Epithelial cell of esophagus (primary cell): ENCODE data around the gene TDRD1.

ENCODE experiments used
- DNase-seq: peaks from one replicate; pipeline ENCODE4 v3.0.0; 2010; ENCODE audit warnings: low read depth
- H3K4me3 ChIP-seq: 2 replicates; pipeline ENCODE4 v1.5.1; 2011; ENCODE audit warnings: mild to moderate bottlenecking, low read length, control low read depth
- CTCF ChIP-seq: IDR thresholded peaks from 2 replicates; pipeline ENCODE4 v1.5.1; 2011; ENCODE audit warnings: low read depth, mild to moderate bottlenecking, low read length, control low read depth, inconsistent platforms; ENCODE audit not compliant: insufficient read depth; ENCODE audit errors: missing control alignments

The TDRD1 gene

GRCh38 chr10:114167985-114168384, 11.2 kb upstream of the TDRD1 start:
- H3K4me3 ChIP-seq = no peak overlapping the region
- DNase-seq = no peak
- no peak for TF ChIP-seq CTCF

GRCh38 chr10:114168450-114169009, 10.6 kb upstream of the TDRD1 start:
- no peak for DNase-seq
- TF ChIP-seq CTCF = no peak
- H3K4me3 ChIP-seq = no peak overlapping the region

- no peak for TF ChIP-seq CTCF
- H3K4me3 ChIP-seq = peak overlapping the region; percentile 99
- no peak for DNase-seq
These were observed 6.9 kb upstream of the TDRD1 start for GRCh38 chr10:114172216-114172615.

GRCh38 chr10:114172776-114173602, 6.2 kb upstream of the TDRD1 start:
- TF ChIP-seq CTCF = no peak
- peak; percentile 44 for DNase-seq
- peak overlapping the region; percentile 99 for H3K4me3 ChIP-seq

GRCh38 chr10:114173603-114173920, 5.6 kb upstream of the TDRD1 start:
- no peak for DNase-seq
- no peak for TF ChIP-seq CTCF

GRCh38 chr10:114173921-114174694, 5.0 kb upstream of the TDRD1 start, which contains the start of gene CCDC186:
CCDC186 (minus strand) TSS chr10:114174203; CDS start chr10:114163268, 10,935 bp downstream.
- no peak for TF ChIP-seq CTCF
- peak within 1 kb of the TSS; percentile 99 for H3K4me3 ChIP-seq
- peak; percentile 99 for DNase-seq

More at GRCh38 chr10:114173603-114173920, 5.6 kb upstream of the TDRD1 start:
- H3K4me3 ChIP-seq = peak overlapping the region; percentile 99
